Ovary (tissue), 9 donors: Measurements from ENCODE around the gene SPEG. TPM values are rescaled to one million over a fixed set of nuclear protein-coding genes. Genes with fewer than 3 reads are reported as not detected.

ENCODE experiments used
- DNase-seq, 5 donors: peaks; one replicate each; pipeline ENCODE4 v3.0.0-alpha.2; 2019 to 2020
- H3K27ac ChIP-seq, 2 donors: fragments of 200-600 bp; one replicate each; pipeline versions ENCODE4 v1.5.1 to v1.8.0; 2019 to 2022
- H3K27me3 ChIP-seq: fragments of 200-600 bp; one replicate; pipeline ENCODE4 v1.8.0; 2022
- H3K36me3 ChIP-seq: fragments of 200-600 bp; sonication (generic); one replicate; pipeline ENCODE4 v1.5.1; 2019
- H3K4me1 ChIP-seq: one replicate; pipeline ENCODE4 v1.8.1; 2013; ENCODE audit warnings: mild to moderate bottlenecking, moderate library complexity; ENCODE audit not compliant: insufficient read depth
- H3K4me3 ChIP-seq: fragments of 200-600 bp; sonication (generic); one replicate; pipeline ENCODE4 v1.5.1; 2017
- H3K9me3 ChIP-seq, 2 donors: fragments of 200-600 bp in 1 of 2; sonication (generic) in 1 of 2; one replicate each; pipeline versions ENCODE4 v1.5.1 to v1.8.1; 2013 to 2019; ENCODE audit warnings: mild to moderate bottlenecking in 1 of 2, moderate library complexity in 1 of 2
- CTCF ChIP-seq, 3 donors: fragments of 450-650 bp in 2 of 3; fragments of 200-600 bp in 1 of 3; IDR thresholded peaks; one replicate each; pipeline versions ENCODE4 v1.5.1 to v1.8.0; 2016 to 2022; ENCODE audit warnings: antibody characterized with exemption in 3 of 3, mild to moderate bottlenecking in 1 of 3
- EP300 ChIP-seq: sonication (generic); formaldehyde crosslinking; IDR thresholded peaks from one replicate; pipeline ENCODE4 v1.6.1; 2017; ENCODE audit warnings: antibody characterized with exemption
- POLR2A ChIP-seq: fragments of 450-650 bp; IDR thresholded peaks from one replicate; pipeline ENCODE4 v1.6.1; 2017; ENCODE audit warnings: antibody characterized with exemption, mild to moderate bottlenecking, moderate library complexity
- WGBS, 3 donors: extraction: QIAGEN DNeasy Blood & Tissue Kit in 1 of 3; methylation state at CpG; one replicate each; pipeline versions ENCODE4 v1.1.5 to v1.1.7; 2013 to 2017; 5-methylcytosine and 5-hydroxymethylcytosine counted together
- intact Hi-C, 4 donors: fragments of 100-400 bp; cut with DNase I; formaldehyde crosslinking; loops; one replicate each; pipeline versions ENCODE4 v1.11.0 to v1.15.1; 2022 to 2023
- polyA plus RNA-seq, 2 donors: library from polyadenylated mRNA; stranded (reverse); fragments of 200-250 nt in 1 of 2; fragments of 350-450 nt in 1 of 2; fragmentation: Illumina TruSeq in 1 of 2; extraction: RNeasy Lipid Tissue Mini Kit (QIAGEN cat#74804) in 1 of 2; gene quantifications; one replicate each; pipeline ENCODE4 v1.2.3, GENCODE V29; 2013 to 2014
- total RNA-seq, 7 donors: library from RNA; depleted of rRNA in 2 of 7; stranded (reverse); fragments of >200 nt in 2 of 7; fragmentation: NEBNext Ultra II Directional in 3 of 7; extraction: Animal tissue kit (Norgen Biotek cat#: 25700) in 3 of 7; gene quantifications; one replicate each; pipeline versions ENCODE4 v1.1.0 to v1.2.4, GENCODE V29; 2016 to 2023
- donor health status: DM: no; HTN: no; CAD: no; lungs with moderate emphysema.
- donor health status: DM: no; HTN: no; CAD: no.
- donor health status: Bipolar disorder and iron deficiency.
- donor health status: DM: yes; HTN: yes; CAD: no.
- donor health status: DM: no; HTN: no; CAD: no.
- donor health status: DM: yes; HTN: yes; CAD: no.

SPEG gene
- total and polyA plus RNA-seq, 9 donors: 9.9 to 79.7 (median 29.6) TPM

DNA sequence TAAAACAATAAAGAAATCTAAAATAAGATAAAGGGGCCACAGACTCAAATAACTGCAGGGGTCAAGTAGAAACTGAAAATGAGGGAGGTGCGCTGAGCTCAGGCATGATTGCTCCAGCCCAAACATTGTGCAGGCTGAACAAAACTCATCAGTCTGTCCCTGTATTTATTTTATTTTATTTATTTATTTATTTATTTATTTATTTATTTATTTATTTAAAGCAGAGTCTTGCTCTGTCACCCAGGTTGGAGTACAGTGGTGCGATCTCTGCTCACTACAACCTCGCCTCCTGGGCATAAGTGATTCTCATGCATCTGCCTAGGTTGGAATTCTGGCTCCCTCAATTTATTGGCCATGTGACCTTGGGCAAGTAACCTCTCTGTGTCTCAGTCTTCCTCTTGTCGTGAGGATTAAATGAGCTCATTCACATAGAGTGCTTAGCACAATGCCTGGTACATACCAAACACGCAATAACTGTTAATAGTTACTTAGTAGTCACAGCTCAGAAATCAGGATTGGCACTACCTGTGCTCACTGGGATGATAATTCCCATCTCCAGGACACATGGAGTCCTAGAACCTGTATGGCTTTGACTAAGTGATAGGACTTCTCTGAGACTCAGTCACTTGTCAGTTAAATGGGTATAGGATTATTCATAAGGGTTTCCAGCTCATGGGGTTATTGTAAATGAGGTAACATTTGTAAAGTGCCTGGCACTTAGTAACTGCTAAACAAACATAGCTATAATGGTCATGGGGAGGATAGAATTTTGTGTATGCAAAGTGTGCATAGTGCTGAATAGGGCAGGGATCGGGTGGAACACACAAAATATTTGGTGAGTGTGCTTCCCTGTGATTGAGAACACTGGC is 6.0 kb downstream of the SPEG start:
- intact Hi-C loops: no loop called here
- H3K27ac ChIP-seq: no peak overlapping the region
- peak overlapping the region; percentile 72 for H3K4me3 ChIP-seq
- DNase-seq: no peak
- no peaks in the 10 kb centered on the region for H3K36me3 ChIP-seq
- TF ChIP-seq CTCF (IDR thresholded peaks at IDR 0.05) (no peak), POLR2A (no peak), EP300 (no peak)
- H3K27me3 ChIP-seq: no peaks in the 10 kb centered on the region
- H3K4me1 ChIP-seq: peaks cover 4% of the 10 kb centered on the region
- 84 to 89% (median 87%) methylated on average over 6 of the region's 6 CpGs for WGBS, 3 donors
- no peaks in the 10 kb centered on the region for H3K9me3 ChIP-seq

- Histone ChIP-seq H3K27me3 (no peaks in the 10 kb centered on the region), H3K4me1 (peaks cover 4% of the 10 kb centered on the region), H3K9me3 (no peaks in the 10 kb centered on the region), H3K27ac (peak overlapping the region; percentile 9 to 70), H3K36me3 (no peaks in the 10 kb centered on the region), H3K4me3 (peak overlapping the region; percentile 72)
- intact Hi-C loops: no loop called here
- TF ChIP-seq EP300: no peak
- no peak for TF ChIP-seq CTCF (IDR thresholded peaks at IDR 0.05)
- no peak for TF ChIP-seq POLR2A
- DNase-seq: peak; percentile 58 to 74 (median 71)
- 2 to 3% (median 2%) methylated on average over 44 to 78 of the region's 78 CpGs for WGBS, 3 donors
Observed at GRCh38 chr2:219441451-219442255, 7.0 kb downstream of the SPEG start.

DNA sequence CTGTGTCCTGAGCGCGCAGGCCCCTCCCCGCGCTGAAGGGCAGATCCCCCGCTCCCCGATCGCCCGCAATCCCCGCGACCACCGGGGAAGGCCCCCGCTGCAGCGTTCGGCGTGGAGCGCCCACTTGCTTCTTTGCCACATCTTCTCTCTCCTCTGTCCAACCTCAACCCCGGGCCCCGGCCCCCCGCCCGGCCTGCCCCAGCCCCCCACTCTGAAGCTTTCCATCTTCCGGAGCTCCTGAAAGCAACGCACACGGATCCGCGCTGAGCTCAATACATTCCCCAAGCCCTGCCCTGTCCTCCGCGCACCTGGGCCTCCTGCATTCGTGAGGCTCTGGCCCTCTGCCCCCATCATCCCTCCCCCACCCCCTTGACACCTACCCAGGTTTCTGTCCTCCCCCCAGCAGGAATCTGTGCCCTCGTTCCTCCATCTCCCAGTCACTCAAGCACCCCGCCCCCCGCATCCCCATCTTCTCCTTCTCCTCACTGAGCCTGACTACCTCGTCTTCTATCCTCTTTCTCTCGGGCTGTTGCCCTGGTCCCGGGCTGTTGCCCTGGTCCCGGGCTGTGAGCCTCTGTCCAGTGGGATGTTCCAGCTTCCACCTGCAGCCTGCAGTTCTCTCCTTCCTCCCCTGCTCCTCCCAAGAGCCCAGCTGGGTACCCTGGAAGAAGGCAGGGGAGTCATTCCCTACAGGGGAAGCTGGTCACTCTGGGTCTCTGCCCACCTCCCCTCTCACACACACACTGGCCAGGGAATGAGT is 7.8 kb downstream of the SPEG start:
- Histone ChIP-seq H3K9me3 (no peaks in the 10 kb centered on the region), H3K4me3 (peak overlapping the region; percentile 72), H3K4me1 (peaks cover 4% of the 10 kb centered on the region), H3K27me3 (no peaks in the 10 kb centered on the region), H3K27ac (peak overlapping the region; percentile 9 to 70), H3K36me3 (no peaks in the 10 kb centered on the region)
- TF ChIP-seq POLR2A: no peak
- TF ChIP-seq CTCF (IDR thresholded peaks at IDR 0.05): no peak
- no peak for TF ChIP-seq EP300
- intact Hi-C loops: no loop called here
- peak in 2 of 5 donors; percentile 7 to 35 for DNase-seq
- 4 to 7% (median 7%) methylated on average over 27 to 35 of the region's 35 CpGs for WGBS, 3 donors
